M059J (cell line): Measurements from ENCODE around the gene RNF112. TPM values are rescaled to one million over a fixed set of nuclear protein-coding genes. Genes with fewer than 3 reads are reported as not detected.

Source experiments
- DNase-seq: peaks from one replicate; pipeline ENCODE4 v3.0.0-alpha.2; 2012; ENCODE audit warnings: low read depth
- total RNA-seq: library from RNA; depleted of rRNA; stranded (reverse); fragments of >200 nt; shearing (Covaris generic); gene quantifications from 2 replicates; pipeline ENCODE4 v1.2.3, GENCODE V29; 2014

Gene RNF112
- total RNA-seq, 1 experiment from 2014 or later = 0.39 TPM

DNA sequence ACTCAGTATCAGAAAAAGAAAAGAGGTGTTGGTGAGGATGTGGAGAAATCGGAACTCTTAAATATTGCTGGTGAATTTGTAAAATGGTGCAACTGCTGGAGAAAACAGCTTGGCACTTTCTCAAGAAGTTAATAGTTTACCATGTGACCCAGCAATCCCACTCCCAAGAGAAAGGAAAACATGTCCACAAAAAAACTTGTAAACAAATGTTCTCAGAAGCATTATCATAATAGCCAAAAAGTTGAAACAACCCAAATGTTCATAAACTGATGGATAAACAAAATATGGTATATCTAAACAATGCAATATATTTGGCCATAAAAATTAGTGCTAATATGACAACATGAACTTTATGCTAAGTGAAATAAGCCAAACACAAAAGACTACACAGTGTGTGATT is 35.3 kb upstream of the RNF112 start:
- DNase-seq = no peak

DNA sequence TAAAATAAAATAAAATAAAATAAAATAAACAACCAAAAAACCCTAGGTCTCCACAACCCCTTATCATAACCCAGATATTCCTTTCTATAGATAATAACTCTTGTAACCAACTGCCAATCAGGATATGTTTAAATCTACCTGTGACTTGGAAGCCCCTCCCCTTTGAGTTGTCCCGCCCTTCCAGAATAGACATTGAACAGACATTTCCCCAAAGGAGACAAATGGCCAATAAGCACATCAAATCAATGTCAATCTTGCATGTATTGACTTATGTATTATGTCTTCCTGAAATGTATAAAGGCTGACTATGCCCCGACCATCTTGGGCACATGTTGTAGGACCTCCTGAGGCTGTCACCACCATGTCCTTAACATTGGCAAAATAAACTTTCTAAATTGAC is 34.2 kb upstream of the RNF112 start:
- no peak for DNase-seq

DNA sequence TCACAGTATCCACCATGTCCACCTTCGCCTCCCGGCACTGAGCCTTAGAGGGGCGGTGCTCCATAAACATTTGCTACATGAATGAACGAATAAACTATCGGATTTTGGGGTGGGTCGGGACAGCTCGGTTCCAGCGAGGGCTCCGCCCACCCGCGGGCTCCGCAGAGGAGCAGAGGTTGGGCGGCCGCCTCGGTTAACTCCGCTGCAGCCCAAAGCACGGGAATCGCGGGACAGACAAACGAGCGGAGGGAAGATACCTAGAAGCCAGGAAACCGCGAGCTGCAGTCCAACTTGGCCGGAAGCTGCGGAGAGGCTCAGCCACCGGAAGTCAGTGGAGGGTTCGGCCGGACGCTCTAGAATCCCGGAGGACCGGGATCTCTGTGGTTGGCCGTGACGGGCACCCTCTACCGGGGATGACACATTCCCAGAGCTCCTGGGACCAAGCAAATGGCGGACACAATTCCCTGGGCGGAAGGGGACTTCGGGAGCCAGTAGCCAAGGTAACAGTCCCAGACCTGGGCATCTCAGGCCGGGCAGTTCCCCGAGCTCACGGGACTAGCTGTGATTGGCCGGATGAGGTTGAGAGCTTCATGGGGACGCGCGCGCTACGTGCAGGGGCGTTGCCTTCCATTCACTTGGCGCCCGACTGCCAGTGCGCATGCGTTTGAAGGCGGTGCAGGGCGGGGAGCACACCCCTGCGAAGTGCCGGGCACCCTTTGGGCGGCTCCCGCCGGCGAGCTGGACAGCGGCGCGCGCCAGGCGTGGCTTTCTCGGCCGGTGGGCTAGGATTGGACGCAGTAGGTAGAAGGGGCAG is 33.2 kb upstream of the RNF112 start:
- peak; percentile 98 for DNase-seq

DNA sequence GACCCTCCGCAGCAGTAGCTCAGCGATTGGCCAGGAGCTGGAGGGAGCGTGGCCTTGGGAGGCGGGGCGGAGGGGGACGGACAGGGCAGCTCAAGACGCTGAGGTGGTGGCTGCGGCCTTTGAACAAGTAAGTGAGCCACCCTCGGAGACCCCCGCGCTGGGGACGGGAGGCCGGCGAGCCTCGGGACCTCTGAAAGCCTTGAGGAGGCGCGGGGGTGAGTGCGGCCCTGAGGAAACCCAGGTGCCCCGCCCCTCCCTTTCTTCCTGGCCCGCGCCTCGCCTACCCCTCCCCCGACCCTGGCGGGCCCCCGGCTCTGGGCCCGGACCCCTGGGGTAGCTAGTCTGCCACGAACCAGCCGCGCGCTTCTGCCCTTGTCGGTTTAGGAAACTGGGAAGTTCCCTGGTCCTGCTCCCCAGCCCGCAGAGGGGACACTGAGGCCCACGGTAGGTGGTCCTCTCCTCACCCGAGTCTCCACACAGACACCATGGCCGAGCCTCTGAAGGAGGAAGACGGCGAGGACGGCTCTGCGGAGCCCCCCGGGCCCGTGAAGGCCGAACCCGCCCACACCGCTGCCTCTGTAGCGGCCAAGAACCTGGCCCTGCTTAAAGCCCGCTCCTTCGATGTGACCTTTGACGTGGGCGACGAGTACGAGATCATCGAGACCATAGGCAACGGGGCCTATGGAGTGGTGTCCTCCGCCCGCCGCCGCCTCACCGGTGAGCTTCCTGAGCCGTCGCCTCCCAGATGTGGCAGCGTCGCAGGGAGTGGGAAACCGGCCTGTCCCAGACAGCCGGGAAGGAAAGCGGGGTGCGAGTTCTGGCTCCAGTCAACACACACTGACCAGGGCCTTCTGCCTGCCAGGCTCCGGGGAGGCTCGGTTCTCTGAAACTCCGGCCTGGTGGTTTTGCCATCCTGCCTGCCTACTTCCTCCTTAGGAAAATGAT is 32.3 kb upstream of the RNF112 start, which contains the start of gene MAPK7:
Gene MAPK7, plus strand, starts transcription at position 83 of the 945 bp plus-strand sequence. Its CDS starts 403 bp downstream, at position 486.
- no peak for DNase-seq

DNA sequence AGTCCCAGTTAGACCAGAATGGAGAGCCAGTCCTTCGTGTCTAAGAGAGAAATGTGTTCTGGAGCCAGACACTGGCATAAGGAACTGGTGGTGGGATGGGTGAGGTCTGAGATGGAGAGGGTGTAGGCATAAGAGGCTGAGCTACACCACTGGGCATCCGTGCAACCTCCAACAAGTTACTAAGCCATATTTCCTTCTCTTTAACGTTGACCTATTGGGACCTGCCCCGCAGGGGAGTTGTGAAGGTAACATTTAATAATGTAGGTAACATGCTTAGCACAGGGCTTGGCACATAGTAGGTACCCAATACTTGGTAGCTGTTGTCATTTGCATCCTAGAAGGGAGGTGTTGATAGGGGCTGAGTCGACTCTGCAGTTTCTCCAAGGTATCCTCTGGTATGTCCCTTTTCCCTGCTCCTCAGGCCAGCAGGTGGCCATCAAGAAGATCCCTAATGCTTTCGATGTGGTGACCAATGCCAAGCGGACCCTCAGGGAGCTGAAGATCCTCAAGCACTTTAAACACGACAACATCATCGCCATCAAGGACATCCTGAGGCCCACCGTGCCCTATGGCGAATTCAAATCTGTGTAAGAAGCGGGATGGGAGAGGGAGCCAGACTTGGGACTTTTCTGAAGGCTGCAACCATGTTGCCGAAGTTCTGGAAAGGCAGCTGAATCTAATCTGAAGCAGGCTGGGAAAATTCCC is 31.5 kb upstream of the RNF112 start:
- no peak for DNase-seq

DNA sequence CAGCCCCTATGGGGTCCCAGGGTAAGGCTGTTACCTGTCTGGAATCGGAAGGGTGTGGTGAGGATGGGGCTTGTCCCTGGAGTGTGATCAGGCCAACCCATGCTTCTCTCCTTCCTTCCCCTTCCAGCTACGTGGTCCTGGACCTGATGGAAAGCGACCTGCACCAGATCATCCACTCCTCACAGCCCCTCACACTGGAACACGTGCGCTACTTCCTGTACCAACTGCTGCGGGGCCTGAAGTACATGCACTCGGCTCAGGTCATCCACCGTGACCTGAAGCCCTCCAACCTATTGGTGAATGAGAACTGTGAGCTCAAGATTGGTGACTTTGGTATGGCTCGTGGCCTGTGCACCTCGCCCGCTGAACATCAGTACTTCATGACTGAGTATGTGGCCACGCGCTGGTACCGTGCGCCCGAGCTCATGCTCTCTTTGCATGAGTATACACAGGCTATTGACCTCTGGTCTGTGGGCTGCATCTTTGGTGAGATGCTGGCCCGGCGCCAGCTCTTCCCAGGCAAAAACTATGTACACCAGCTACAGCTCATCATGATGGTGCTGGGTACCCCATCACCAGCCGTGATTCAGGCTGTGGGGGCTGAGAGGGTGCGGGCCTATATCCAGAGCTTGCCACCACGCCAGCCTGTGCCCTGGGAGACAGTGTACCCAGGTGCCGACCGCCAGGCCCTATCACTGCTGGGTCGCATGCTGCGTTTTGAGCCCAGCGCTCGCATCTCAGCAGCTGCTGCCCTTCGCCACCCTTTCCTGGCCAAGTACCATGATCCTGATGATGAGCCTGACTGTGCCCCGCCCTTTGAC is 30.3 kb upstream of the RNF112 start:
- no peak for DNase-seq

DNA sequence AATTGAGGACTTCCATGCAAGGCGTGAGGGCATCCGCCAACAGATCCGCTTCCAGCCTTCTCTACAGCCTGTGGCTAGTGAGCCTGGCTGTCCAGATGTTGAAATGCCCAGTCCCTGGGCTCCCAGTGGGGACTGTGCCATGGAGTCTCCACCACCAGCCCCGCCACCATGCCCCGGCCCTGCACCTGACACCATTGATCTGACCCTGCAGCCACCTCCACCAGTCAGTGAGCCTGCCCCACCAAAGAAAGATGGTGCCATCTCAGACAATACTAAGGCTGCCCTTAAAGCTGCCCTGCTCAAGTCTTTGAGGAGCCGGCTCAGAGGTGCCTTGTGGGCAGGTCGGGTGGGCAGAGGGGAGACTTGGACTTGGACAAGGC is 29.7 kb upstream of the RNF112 start:
- DNase-seq = no peak

DNA sequence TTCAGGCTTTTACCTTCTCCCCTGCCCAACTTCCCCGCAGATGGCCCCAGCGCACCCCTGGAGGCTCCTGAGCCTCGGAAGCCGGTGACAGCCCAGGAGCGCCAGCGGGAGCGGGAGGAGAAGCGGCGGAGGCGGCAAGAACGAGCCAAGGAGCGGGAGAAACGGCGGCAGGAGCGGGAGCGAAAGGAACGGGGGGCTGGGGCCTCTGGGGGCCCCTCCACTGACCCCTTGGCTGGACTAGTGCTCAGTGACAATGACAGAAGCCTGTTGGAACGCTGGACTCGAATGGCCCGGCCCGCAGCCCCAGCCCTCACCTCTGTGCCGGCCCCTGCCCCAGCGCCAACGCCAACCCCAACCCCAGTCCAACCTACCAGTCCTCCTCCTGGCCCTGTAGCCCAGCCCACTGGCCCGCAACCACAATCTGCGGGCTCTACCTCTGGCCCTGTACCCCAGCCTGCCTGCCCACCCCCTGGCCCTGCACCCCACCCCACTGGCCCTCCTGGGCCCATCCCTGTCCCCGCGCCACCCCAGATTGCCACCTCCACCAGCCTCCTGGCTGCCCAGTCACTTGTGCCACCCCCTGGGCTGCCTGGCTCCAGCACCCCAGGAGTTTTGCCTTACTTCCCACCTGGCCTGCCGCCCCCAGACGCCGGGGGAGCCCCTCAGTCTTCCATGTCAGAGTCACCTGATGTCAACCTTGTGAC is 29.1 kb upstream of the RNF112 start:
- DNase-seq = no peak

DNA sequence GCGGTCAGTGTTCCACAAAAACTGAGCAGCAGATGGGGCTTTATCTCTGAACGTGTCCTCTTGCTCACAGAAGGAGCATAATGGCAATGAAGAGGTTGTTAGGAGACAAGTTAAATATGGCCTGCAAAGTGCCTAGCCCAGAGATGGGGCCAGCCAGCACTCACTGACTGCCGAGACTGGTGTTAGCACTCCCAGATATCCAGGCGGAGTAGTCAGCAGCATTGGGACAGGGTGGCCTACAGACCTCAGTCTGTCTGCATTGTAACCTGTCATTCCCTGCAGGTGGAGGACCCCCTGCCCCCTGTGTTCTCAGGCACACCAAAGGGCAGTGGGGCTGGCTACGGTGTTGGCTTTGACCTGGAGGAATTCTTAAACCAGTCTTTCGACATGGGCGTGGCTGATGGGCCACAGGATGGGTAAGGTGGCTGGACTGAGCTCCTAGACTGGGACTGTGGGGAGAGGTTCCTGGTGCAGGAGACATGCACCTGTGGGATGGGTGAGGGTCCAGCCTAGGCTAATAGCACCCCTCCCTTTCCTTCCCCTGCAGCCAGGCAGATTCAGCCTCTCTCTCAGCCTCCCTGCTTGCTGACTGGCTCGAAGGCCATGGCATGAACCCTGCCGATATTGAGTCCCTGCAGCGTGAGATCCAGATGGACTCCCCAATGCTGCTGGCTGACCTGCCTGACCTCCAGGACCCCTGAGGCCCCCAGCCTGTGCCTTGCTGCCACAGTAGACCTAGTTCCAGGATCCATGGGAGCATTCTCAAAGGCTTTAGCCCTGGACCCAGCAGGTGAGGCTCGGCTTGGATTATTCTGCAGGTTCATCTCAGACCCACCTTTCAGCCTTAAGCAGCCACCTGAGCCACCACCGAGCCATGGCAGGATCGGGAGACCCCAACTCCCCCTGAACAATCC is 28.2 kb upstream of the RNF112 start:
- no peak for DNase-seq

DNA sequence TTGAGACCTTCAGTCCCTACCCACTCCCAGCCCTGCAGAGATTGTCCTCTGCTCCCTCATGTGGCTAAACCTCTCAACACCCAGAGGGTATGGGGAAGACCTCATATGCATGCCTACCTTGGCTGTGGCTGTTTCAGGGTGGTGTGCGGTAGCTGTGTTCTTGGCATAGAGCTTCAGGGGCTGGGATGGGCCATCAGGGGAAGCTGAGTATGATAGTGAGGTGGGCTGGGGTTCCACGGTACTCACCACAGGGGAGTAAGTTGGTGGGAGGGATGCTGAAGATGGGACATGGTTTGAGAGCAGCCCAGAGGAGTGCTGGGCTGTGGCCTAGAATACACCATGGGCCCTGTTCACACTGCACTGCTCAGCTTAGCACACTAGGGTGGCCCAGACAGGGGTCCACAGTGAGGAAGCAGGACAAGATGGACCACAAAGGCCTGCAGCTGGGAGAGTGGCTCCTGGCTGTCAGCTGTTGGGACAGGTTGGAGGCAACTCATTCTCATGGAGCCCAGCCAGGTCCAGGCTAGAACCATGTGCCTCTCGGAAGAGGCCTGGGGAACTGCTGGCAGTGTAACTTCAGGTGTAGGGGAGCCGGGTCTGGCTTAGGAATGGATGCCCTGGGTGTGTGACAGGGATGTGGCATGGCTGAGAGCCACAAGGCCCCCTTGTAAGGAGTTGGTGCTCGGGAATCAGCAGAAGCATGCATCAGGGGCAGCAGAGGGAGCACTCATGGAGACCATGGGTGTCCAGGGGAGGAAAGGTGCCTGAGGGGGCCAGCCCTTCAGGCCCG is 27.2 kb upstream of the RNF112 start:
- DNase-seq = no peak

DNA sequence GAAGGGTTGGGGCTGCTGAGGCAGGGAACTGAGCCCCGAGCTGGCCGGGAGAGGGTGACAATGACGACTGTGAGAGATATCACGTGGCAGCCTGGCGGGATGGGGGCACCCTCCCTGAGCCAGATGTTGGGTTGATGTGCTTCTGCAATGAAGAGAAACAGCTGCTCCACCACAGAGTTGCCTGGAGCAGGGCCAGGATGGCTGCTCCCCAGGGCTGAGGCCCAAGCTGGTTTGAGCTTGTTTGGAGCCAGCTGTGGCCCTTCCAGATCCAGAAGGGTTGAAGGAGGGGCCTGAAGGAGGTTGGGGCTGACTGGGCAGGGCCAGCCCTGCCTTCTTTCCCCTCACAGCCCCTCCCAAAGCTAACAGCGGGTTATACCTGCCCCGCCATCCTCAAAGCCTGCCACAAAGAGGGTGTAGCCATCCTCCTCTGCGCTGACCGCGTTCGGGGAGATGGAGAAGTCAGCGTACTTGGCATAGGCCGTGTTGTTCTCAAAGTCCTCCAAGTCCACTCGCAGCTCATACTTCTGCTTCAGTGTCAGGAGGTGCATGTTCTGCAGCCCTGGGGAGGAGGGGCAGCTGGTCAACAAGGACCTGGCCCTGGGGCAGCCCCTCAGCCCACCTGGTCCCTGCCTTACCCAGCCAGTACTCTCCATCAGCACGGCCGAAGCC is 26.2 kb upstream of the RNF112 start:
- peak; percentile 27 for DNase-seq

DNA sequence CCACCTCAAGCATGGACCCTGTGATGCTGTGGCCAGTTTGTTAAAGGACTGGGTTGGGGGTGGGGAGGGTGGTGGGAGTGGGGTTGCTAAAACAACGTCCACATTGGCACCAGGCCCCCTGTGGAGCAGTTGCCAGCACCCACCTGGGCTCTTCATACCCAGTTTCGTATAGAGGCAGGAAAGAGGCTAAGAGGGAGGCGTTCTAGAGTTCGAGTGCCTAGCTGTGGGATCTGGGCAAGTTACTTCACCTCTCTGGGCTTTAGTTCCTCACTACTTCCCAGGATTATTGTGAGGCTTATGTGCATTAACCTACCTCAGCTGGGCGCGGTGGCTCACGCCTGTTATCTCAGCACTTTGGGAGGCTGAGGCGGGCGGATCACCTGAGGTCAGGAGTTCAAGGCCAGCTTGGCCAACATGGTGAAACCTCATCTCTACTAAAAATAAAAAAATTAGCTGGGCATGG is 25.5 kb upstream of the RNF112 start:
- no peak for DNase-seq

DNA sequence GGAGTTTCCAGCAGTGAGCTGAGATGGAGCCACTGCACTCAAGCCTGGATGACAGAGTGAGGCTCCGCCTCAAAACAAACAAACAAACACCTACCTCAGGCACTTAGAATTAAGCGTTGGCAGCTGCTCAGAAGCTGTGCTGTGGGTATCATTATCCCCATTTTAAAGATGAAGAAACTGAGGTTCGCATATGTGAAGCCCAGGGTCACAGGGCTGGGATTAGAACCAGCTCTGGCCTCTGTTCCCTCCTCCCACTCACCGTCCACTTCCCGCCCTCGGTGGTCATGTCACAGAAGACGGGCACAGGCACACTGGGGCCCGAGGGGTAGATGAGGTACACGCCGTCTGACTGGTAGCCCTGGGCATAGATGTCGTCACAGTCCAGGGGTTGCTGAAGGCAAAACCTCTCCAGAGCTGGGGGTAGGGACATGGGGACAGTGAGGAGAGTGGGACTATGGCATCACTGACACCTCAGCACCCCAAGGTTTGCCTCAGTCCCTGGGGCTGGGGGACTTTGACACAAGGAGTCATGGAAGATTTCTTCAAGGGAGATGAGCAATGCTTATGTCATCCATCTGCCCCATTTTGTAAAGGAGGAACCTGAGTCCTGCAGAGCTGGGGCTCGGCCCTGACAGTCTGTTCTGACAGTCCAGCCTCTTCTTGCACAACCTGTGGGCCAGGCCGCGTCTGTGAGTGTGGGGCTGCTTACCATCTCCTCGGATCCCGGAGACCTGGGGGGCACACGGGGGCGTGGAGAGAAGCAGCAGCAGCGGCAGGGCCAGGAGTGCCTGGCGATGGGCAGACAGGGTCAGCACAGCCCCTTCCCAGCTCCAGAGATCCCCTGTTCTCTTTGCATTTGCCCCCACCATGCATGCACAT is 24.7 kb upstream of the RNF112 start:
- peak; percentile 85 for DNase-seq

DNA sequence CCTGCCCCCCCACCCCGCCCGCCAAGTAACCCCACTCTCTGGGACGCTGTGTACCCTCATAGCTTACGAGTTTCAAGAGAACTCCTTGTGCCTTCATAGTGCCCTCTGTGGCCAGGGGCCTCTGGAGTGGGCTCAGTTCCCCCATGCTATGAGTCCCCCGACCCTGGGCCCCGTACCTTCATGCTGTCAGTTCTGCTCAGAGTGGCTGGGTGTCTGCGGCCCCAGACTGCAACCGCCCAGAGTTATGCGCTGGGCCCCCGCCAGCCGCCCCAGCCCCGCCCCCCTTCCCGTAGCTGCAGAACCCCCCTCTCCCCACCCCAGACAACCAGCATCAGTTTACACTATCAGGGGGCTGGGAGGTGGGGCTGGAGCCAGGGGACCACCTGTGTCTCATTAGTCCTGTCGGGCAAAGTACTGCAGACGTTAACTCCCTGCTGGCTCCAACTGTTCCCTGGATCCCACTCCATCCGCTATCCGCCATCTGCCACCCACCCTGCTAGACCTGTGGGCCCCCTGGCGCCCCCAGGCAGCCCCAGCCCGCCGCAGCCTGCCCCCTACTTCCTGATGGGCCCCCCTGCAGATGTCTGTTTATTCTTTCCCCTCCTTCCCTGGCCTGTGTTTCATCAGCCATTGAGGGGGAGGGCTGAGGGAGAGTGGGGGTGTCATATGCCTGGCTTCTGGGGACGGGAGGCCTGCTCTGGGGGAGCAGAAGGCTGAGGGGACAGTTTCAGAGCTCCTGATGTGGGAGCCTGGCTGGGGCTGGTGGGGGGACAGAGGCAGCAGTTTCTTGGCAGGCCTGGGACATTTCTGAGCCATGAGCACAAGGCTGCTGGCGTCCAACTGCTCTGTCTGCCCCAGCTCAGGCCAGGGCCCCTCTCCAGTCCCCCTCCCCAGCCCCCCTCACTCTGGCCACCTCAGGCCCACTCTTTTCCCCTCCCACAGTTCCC is 23.8 kb upstream of the RNF112 start, which contains the start of gene MFAP4:
Gene MFAP4, minus strand, starts transcription at position 217 of the 947 bp plus-strand sequence. Its CDS starts 35 bp downstream, at position 182.
- no peak for DNase-seq

DNA sequence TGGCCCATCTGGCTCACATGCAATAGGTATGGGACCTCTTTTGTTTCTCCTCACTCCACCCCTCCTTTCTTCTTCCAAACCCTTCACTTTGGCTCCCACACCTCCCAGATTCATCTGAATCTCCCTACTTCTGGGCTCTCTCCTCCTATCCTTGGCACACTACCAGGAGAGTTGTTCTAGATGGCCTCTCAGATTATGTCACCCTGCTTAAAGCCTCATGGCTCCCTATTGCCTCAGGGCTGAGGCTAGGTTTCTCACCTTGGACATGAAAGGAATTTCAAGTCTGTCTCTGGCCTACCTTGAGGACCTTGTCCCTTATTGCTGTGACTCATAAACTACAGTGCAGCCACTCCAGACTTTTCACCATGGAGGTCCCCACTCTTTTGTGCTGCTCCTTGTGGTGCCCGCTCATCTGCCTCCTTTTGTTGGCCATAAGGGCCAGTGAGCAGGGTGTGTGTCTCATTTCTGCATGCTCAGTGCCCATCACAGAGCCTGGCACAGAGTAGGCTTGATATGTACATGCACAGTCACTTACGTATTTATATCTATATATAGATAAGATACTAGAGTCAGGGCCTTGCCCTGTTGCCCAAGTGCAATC is 23.0 kb upstream of the RNF112 start:
- DNase-seq = peak; percentile 76
